ENCODE results near the gene RAB11FIP3. TPM values are rescaled to one million over a fixed set of nuclear protein-coding genes. Genes with fewer than 3 reads are reported as not detected.

RAB11FIP3 gene
- total RNA-seq, 1 experiment from 2014 or later: 37.1 TPM

DNA sequence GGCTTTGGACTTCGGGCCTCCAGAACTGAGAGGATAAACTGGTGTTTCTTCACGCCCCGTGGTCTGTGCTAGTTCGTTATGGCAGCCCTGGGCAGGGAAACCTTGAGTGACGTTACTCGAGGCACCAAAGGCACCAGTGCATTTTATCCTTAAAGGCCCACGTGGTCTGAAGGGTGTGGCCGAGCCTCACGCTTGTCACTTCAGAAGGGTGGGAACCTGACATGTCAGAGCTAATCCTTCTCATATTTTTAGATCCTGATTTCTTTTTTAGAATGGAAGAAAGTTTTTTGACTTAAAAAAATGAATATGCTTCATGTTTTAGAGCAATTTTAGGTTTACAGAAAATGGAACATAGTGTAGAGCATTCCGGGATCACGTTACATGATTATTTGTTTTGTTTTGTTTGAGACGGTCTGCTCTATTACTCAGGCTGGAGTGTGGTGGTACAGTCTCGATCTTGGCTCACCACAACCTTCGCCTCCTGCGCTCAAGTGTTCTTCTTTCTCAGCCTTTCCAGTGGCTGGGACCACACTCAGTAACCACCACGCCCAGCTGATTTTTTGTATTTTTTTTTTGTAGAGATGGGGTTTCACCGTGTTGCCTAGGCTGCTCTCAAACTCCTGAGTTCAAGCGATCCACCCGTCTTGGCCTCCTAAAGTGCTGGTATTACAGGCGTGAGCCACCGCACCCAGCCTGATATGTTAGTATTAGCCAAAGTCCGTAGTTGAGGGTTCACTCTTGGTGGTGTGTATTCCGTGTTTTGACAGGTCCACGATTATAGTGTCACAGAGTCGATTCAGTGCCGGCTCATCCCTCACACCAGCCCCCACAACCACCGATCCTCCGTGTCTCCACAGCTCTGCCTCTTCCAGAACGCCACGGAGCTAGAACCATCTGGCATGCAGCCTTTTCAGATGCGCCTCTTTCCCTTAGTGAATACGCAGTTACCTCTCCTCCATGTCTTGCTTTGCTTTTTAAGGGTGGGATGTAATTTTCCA lies 47.9 kb downstream of the RAB11FIP3 start:
- no CpG with 5 or more reads among the region's 32 CpGs for WGBS (ENCODE audit: extremely low coverage, insufficient read length, low lambda C conversion rate)

More for the DNA sequence above, 47.9 kb downstream of the RAB11FIP3 start:
- H3K23me2 ChIP-seq (ENCODE audit: insufficient read length, low read depth, low read length, poor library complexity, severe bottlenecking): no peaks in the 10 kb centered on the region
- no peak overlapping the region for H2BK15ac ChIP-seq (ENCODE audit: low read depth, low read length)
- H3K4me1 ChIP-seq (ENCODE audit: insufficient read depth, low read length): no peaks in the 10 kb centered on the region; the same call in 1 of the 2 replicates
- H2BK20ac ChIP-seq (ENCODE audit: low read depth, low read length, poor library complexity, severe bottlenecking): no peak overlapping the region
- peaks cover 2% of the 10 kb centered on the region for H4K20me1 ChIP-seq (ENCODE audit: control insufficient read depth, insufficient read depth, insufficient read length)
- no peak overlapping the region for H2BK12ac ChIP-seq (ENCODE audit: insufficient read length, low read depth, low read length)
- Mint-ChIP-seq H3K36me3 (ENCODE audit: insufficient read depth in 1 of 3, low read depth in 3 of 3) (peaks cover 0 to 9% (median 3%) of the 10 kb centered on the region in 3 experiments; a peak in 3 of 7 replicates), H3K27ac (peak overlapping the region in 2 of 3 experiments; percentile 14 to 62; a peak in 5 of 7 replicates), H3K27me3 (ENCODE audit: low read depth) (peaks cover 2% of the 10 kb centered on the region; the same call in 1 of the 2 replicates), H3K9me3 (no peaks in the 10 kb centered on the region), H3K4me3 (no peak overlapping the region; a peak in 1 of 5 replicates), H3K4me1 (peaks cover 43 to 51% of the 10 kb centered on the region in 2 experiments)
- no peak overlapping the region for H2AFZ ChIP-seq (ENCODE audit: low read length)
- no peak overlapping the region for H3T11ph ChIP-seq (ENCODE audit: low read length)
- H3K56ac ChIP-seq (ENCODE audit: insufficient read length, low read depth, low read length): no peak overlapping the region
- H3K9me3 ChIP-seq (ENCODE audit: control insufficient read depth, low read depth, low read length): no peaks in the 10 kb centered on the region
- H3K27ac ChIP-seq (ENCODE audit: insufficient read length, low read depth, low read length): no peak overlapping the region
- no peak for TF ChIP-seq CTCF (conservative IDR thresholded peaks at IDR 0.05)
- no peak overlapping the region for H3K18ac ChIP-seq (ENCODE audit: insufficient read length, low read depth, low read length)
- H3K27me3 ChIP-seq (ENCODE audit: insufficient read depth, low read length): no peaks in the 10 kb centered on the region
- H2BK120ac ChIP-seq (ENCODE audit: low read depth, low read length, poor library complexity, severe bottlenecking): no peak overlapping the region
- no peaks in the 10 kb centered on the region for H3K79me1 ChIP-seq (ENCODE audit: insufficient read depth, low read depth, low read length, poor library complexity, severe bottlenecking)
- no peak overlapping the region for H2BK5ac ChIP-seq (ENCODE audit: insufficient read length, low read length)
- no peak overlapping the region for H3K4me2 ChIP-seq (ENCODE audit: insufficient read depth, insufficient read length, low read length)
- no peaks in the 10 kb centered on the region for H3K79me2 ChIP-seq (ENCODE audit: insufficient read depth, low read length)
- no peak overlapping the region for H3K9ac ChIP-seq (ENCODE audit: extremely low read depth, insufficient read length, low read length)
- no peak overlapping the region for H4K8ac ChIP-seq (replicated peaks; ENCODE audit: insufficient read length, low read depth, low read length)
- H3K23ac ChIP-seq (ENCODE audit: insufficient read length, low read depth, low read length): no peak overlapping the region
- no peak overlapping the region for H2AK5ac ChIP-seq (ENCODE audit: insufficient read length, low read length)
- no peak overlapping the region for H4K5ac ChIP-seq (ENCODE audit: insufficient read length, low read depth, low read length)
- no peak overlapping the region for H3K14ac ChIP-seq (ENCODE audit: insufficient read depth, low read length)
- no peak overlapping the region for H3K4ac ChIP-seq (ENCODE audit: low read depth, low read length)
- H4K91ac ChIP-seq (ENCODE audit: insufficient read length, low read depth, low read length): no peak overlapping the region
- no peak for DNase-seq
